ENCODE measurements around the gene PFN1.

PFN1 gene

DNA sequence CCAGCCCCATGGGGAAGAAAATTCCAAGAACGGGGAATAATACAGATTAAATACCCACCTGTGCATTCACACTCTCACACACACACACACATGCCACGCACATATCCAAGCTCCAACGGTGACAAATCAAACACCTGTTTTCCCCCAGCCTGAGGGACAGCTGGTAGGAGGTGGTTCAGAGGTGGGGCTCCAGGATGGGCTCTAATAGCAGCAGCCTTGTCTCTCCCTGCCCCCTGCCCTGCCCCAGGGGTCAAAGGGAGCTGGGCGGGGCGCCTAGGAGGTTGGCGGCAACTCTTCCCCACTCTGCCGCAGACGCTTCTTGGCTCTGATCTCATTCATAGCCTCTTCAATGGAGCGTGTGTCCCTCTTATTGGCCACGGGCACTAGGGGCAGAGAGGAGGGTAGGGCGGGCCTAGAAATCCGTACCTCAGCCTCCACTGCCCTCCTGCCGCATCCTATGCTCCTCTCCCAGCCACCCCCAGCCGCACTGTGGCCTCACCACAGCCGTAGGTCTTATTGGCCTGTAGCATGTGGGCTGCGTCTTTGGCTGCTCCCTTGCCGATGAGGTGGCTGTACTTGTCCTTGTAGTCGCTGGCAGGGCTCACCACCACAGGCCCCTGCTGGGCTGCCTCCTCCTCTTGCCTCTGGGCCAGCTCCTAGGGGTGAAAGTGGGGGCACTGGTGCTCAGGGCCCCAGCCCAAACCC lies 11.1 kb upstream of the PFN1 start:
- no peak for DNase-seq (ENCODE audit: low read depth)
- no peak overlapping the region for H3K4me3 ChIP-seq (ENCODE audit: low read length)
- TF ChIP-seq, protein P1, sequence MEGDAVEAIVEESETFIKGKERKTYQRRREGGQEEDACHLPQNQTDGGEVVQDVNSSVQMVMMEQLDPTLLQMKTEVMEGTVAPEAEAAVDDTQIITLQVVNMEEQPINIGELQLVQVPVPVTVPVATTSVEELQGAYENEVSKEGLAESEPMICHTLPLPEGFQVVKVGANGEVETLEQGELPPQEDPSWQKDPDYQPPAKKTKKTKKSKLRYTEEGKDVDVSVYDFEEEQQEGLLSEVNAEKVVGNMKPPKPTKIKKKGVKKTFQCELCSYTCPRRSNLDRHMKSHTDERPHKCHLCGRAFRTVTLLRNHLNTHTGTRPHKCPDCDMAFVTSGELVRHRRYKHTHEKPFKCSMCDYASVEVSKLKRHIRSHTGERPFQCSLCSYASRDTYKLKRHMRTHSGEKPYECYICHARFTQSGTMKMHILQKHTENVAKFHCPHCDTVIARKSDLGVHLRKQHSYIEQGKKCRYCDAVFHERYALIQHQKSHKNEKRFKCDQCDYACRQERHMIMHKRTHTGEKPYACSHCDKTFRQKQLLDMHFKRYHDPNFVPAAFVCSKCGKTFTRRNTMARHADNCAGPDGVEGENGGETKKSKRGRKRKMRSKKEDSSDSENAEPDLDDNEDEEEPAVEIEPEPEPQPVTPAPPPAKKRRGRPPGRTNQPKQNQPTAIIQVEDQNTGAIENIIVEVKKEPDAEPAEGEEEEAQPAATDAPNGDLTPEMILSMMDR (IDR thresholded peaks at IDR 0.05; ENCODE audit: insufficient read depth, low read depth, low read length, missing control alignments), result no peak

GRCh38 chr17:4958102-4958501 lies 9.8 kb upstream of the PFN1 start:
- TF ChIP-seq, protein P1 (IDR thresholded peaks at IDR 0.05; ENCODE audit: insufficient read depth, low read depth, low read length, missing control alignments), result no peak
- no peak overlapping the region for H3K4me3 ChIP-seq (ENCODE audit: low read length)
- DNase-seq (ENCODE audit: low read depth), result no peak

DNA sequence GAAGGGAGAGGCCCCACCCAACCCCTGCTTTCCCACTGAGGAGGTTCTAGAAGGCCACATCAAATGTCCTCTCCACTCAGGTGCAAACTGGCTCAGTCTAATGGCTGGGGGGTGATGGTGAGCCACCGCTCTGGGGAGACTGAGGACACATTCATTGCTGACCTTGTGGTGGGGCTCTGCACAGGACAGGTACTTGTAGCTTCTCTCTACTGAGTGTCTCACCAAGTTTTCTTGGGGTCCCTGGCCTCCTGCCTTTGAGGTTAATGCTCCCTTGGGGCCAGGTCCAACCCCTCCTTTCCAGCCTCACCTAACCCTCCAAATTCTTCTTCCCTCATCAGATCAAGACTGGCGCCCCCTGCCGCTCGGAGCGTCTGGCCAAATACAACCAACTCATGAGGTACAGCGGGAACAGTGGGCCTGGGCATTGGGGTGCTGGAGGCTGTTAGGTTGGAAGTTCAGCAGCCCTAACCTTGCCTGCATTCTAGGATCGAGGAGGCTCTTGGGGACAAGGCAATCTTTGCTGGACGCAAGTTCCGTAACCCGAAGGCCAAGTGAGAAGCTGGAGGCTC lies 8.2 kb upstream of the PFN1 start:
- TF ChIP-seq, protein P1 (IDR thresholded peaks at IDR 0.05; ENCODE audit: insufficient read depth, low read depth, low read length, missing control alignments), result peak; percentile 21
- H3K4me3 ChIP-seq (ENCODE audit: low read length), result no peak overlapping the region
- DNase-seq (ENCODE audit: low read depth), result no peak

DNA sequence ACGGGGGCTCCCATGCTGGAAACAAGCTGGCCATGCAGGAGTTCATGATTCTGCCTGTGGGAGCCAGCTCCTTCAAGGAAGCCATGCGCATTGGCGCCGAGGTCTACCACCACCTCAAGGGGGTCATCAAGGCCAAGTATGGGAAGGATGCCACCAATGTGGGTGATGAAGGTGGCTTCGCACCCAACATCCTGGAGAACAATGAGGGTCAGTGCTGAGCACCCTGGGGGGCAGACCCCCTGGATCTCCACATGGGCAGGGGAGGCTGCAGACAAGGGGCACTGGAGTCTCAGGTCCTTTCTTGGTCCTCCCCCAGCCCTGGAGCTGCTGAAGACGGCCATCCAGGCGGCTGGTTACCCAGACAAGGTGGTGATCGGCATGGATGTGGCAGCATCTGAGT lies 6.8 kb upstream of the PFN1 start:
- no peak for DNase-seq (ENCODE audit: low read depth)
- H3K4me3 ChIP-seq (ENCODE audit: low read length), result no peak overlapping the region
- TF ChIP-seq, protein P1 (IDR thresholded peaks at IDR 0.05; ENCODE audit: insufficient read depth, low read depth, low read length, missing control alignments), result no peak

DNA sequence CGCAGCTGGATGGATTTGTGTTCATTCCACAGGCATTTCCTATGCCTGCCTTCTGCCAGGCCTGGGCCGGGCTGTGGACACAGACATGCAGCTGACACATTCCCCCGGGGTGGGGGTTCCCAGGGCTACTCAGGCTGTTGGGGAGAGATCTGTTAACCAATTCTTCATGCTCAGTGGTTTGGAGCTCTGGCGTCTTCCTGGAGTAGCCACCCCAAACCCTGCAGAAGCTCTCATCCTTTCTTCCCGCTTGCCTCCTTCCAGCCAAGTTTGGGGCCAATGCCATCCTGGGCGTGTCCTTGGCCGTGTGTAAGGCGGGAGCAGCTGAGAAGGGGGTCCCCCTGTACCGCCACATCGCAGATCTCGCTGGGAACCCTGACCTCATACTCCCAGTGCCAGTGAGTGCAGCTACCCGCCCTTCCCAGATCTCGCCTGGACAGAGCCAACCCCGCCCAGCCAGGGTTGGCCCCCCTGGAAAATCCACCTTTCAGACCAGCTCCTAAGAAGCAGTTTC lies 5.2 kb upstream of the PFN1 start:
- DNase-seq (ENCODE audit: low read depth), result no peak
- no peak overlapping the region for H3K4me3 ChIP-seq (ENCODE audit: low read length)
- TF ChIP-seq, protein P1 (IDR thresholded peaks at IDR 0.05; ENCODE audit: insufficient read depth, low read depth, low read length, missing control alignments), result no peak

DNA sequence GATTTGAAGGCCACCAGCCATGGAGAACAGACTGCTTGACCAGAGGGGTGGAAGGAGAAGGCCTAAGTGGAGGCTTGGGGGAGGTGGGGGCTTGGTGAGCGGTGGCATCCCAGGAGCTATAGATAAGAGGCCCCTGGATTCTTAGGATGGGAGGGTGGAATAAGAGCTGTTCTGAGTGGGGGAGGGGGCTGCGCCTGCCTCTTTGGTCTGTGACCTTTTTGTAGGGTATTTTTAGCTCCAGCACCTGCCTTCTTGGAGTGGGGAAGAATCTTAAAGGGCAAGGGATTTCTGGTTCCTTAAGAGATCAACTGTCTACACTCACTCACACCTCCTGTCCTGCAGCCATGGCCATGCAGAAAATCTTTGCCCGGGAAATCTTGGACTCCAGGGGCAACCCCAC lies 3.2 kb upstream of the PFN1 start:
- DNase-seq (ENCODE audit: low read depth), result no peak
- H3K4me3 ChIP-seq (ENCODE audit: low read length), result no peak overlapping the region
- TF ChIP-seq, protein P1 (IDR thresholded peaks at IDR 0.05; ENCODE audit: insufficient read depth, low read depth, low read length, missing control alignments), result no peak
